K562 (cell line): ENCODE measurements around the gene EFHC2. TPM values are rescaled to one million over a fixed set of nuclear protein-coding genes. Genes with fewer than 3 reads are reported as not detected.

Experiments used
- ATAC-seq: fragments of 200-7000 bp; cut with Tn5 transposase; 3 replicates; pipeline ENCODE4 v1.9.1; 2020; ENCODE audit warnings: moderate library complexity
- BruUV-seq: library from RNA; stranded (reverse); fragments of 400-500 nt; replicated peaks from 2 replicates; lab custom pipeline; 2021; lab: Mats Ljungman, UMichigan
- CTCF ChIA-PET: fragments of 300-600 bp; formaldehyde crosslinking; extraction: SDS; loops from one replicate; lab custom pipeline; 2021; ENCODE audit warnings: low intra/inter-chr PET ratio; lab: Yijun Ruan, JAX
- POLR2A ChIA-PET: fragments of 300-600, 350-650 bp; sonication (Branson Sonifier 250); formaldehyde crosslinking; extraction: SDS; loops from one replicate; lab custom pipeline; 2021; ENCODE audit warnings: antibody characterized with exemption, inconsistent platforms; lab: Yijun Ruan, JAX
- DNase-seq, 4 experiments: peaks; one replicate each; pipeline versions ENCODE4 v3.0.0 to v3.0.0-alpha.2; 2011 to 2018; ENCODE audit warnings: low spot score in 3 of 4, mixed read lengths in 3 of 4; ENCODE audit errors: extremely low read depth in 1 of 4
- FAIRE-seq: peaks from 2 replicates; lab custom pipeline; 2011; peaks lifted over from hg19 to GRCh38; lab: Jason Lieb, UNC
- H2AFZ ChIP-seq: 2 replicates; pipeline ENCODE4 v1.6.0; 2011; ENCODE audit warnings: low read depth, low read length, control low read depth, inconsistent platforms
- H3K27ac ChIP-seq: fragments of 200-600 bp; 3 replicates; pipeline ENCODE4 v1.8.0; 2011; ENCODE audit warnings: low read depth, mild to moderate bottlenecking, control low read depth, inconsistent platforms, low read length, moderate library complexity, mixed read lengths; ENCODE audit errors: extremely low read depth
- H3K27me3 ChIP-seq, 2 experiments: fragments of 300-600 bp in 1 of 2; 2 replicates in 1 of 2; 3 replicates in 1 of 2; pipeline versions ENCODE4 v1.6.0 to v1.8.0; 2011; ENCODE audit warnings: inconsistent platforms in 2 of 2, low read length in 2 of 2, mild to moderate bottlenecking in 1 of 2, mixed read lengths in 1 of 2, moderate library complexity in 1 of 2; ENCODE audit not compliant: control insufficient read depth in 2 of 2, insufficient read depth in 2 of 2
- H3K36me3 ChIP-seq: fragments of 300-600 bp; 3 replicates; pipeline ENCODE4 v1.8.0; 2011; ENCODE audit warnings: mild to moderate bottlenecking, low read length, inconsistent platforms; ENCODE audit not compliant: control insufficient read depth, insufficient read depth
- H3K4me1 ChIP-seq, 2 experiments: fragments of 200-600 bp in 1 of 2; replicated peaks in 1 of 2; 2 replicates in 1 of 2; 3 replicates in 1 of 2; pipeline versions ENCODE4 v1.5.1 to v1.8.0; 2011; ENCODE audit warnings: inconsistent platforms in 2 of 2, low read length in 2 of 2, mild to moderate bottlenecking in 1 of 2, mixed read lengths in 1 of 2, moderate library complexity in 1 of 2; ENCODE audit not compliant: control insufficient read depth in 2 of 2, insufficient read depth in 2 of 2
- H3K4me2 ChIP-seq: 2 replicates; pipeline ENCODE4 v1.6.1; 2011; ENCODE audit warnings: low read length, control low read depth, inconsistent platforms, mixed read lengths; ENCODE audit not compliant: insufficient read depth
- H3K4me3 ChIP-seq: fragments of 200-600 bp; sonication (generic), shearing (Covaris generic); 2 replicates; pipeline ENCODE4 v1.5.1; 2016; ENCODE audit warnings: control low read depth, inconsistent platforms
- H3K79me2 ChIP-seq: fragments of 200-600 bp; 3 replicates; pipeline ENCODE4 v1.8.0; 2011; ENCODE audit warnings: low read length, inconsistent platforms; ENCODE audit not compliant: control insufficient read depth, insufficient read depth
- H3K9ac ChIP-seq, 2 experiments: 2 replicates each; pipeline versions ENCODE4 v1.6.0 to v1.6.1; 2011; ENCODE audit warnings: low read depth in 2 of 2, low read length in 2 of 2, control low read depth in 1 of 2, inconsistent platforms in 1 of 2, mild to moderate bottlenecking in 1 of 2, mixed read lengths in 1 of 2; ENCODE audit not compliant: insufficient read depth in 1 of 2
- H3K9me1 ChIP-seq: one replicate; pipeline ENCODE4 v1.6.0; 2011; ENCODE audit warnings: inconsistent platforms, mild to moderate bottlenecking, low read length, moderate library complexity; ENCODE audit not compliant: control insufficient read depth, insufficient read depth
- H3K9me3 ChIP-seq: replicated peaks from 2 replicates; pipeline ENCODE4 v1.5.1; 2011; ENCODE audit warnings: low read depth, low read length, inconsistent platforms; ENCODE audit not compliant: control insufficient read depth, insufficient read depth
- H4K20me1 ChIP-seq: replicated peaks from 2 replicates; pipeline ENCODE4 v1.6.1; 2011; ENCODE audit warnings: low read length, inconsistent platforms, mixed read lengths; ENCODE audit not compliant: control insufficient read depth, insufficient read depth
- BDP1 ChIP-seq: IDR thresholded peaks from 3 replicates; pipeline ENCODE4 v1.6.1; 2011; ENCODE audit not compliant: insufficient read length, insufficient read depth
- C11orf30 ChIP-seq: fragments of 450-650 bp; IDR thresholded peaks from 2 replicates; pipeline ENCODE4 v1.6.1; 2016; ENCODE audit warnings: low read depth, mild to moderate bottlenecking
- CEBPG ChIP-seq, 3 experiments: fragments of 200-800 bp in 1 of 3; sonication (Bioruptor generic) in 1 of 3; sonication (generic) in 1 of 3; formaldehyde crosslinking in 1 of 3; IDR thresholded peaks in 2 of 3; conservative IDR thresholded peaks in 1 of 3; 2 replicates each; pipeline versions ENCODE4 v1.6.1 to v1.8.0; 2016 to 2022; ENCODE audit warnings: missing compliant biosample characterization in 2 of 3, missing genetic modification characterization in 2 of 3, mild to moderate bottlenecking in 1 of 3, missing genetic modification reagents in 1 of 3
- HNRNPUL1 ChIP-seq: fragments of 200-400 bp; formaldehyde crosslinking; IDR thresholded peaks from 2 replicates; pipeline ENCODE4 v1.6.1; 2017; ENCODE audit warnings: low read length
- MAFF ChIP-seq: IDR thresholded peaks from 2 replicates; pipeline ENCODE4 v1.6.1; 2012; ENCODE audit warnings: low read length, improper control_type of control experiment
- NFE2 ChIP-seq: IDR thresholded peaks from 2 replicates; pipeline ENCODE4 v1.6.1; 2014; ENCODE audit warnings: antibody characterized with exemption, low read depth
- RHOXF2B ChIP-seq: fragments of 250-450 bp; sonication (Bioruptor Pico); conservative IDR thresholded peaks from 2 replicates; pipeline ENCODE4 v1.5.1; 2021
- ZNF316 ChIP-seq: fragments of 450-650 bp; IDR thresholded peaks from 2 replicates; pipeline ENCODE4 v1.6.1; 2016
- WGBS: fragments of 100-300 bp; shearing (Covaris generic); methylation state at CpG from one replicate; pipeline ENCODE4 v1.1.6; 2016; ENCODE audit warnings: low coverage, mixed read lengths; ENCODE audit not compliant: insufficient coverage; ENCODE audit errors: missing lambda C conversion rate; 5-methylcytosine and 5-hydroxymethylcytosine counted together
- in situ Hi-C: fragments of 300-500 bp; cut with MboI; formaldehyde crosslinking; loops from 4 replicates; pipeline ENCODE4 v1.15.0; 2018; ENCODE audit warnings: inconsistent platforms, mixed read lengths
- intact Hi-C: fragments of 100-400 bp; cut with micrococcal nuclease; formaldehyde crosslinking; loops from 2 replicates; pipeline ENCODE4 v1.14.2; 2022
- polyA plus RNA-seq, 8 experiments: library from polyadenylated mRNA; depleted of rRNA in 4 of 8; stranded (reverse) in 5 of 8; unstranded in 3 of 8; fragments of >200 nt; fragmentation: Nextera tagmentation in 2 of 8; fragmentation: Illumina TruSeq in 1 of 8; extraction: Ambion mirVana in 2 of 8; extraction: Trizol in 1 of 8; gene quantifications; 2 replicates each; pipeline versions ENCODE4 v1.2.1 to v1.2.3, GENCODE V29; 2011 to 2014; ENCODE audit warnings: inconsistent platforms in 1 of 8, missing spikeins in 1 of 8
- total RNA-seq, 7 experiments: library from RNA; depleted of rRNA in 6 of 7; stranded (reverse); fragments of >200 nt in 6 of 7; fragmentation: Illumina TruSeq in 2 of 7; extraction: Trizol in 2 of 7; gene quantifications; 2 replicates each; pipeline versions ENCODE4 v1.2.1 to v1.2.3, GENCODE V29; 2011 to 2021; ENCODE audit warnings: low replicate concordance in 1 of 7
- TF ChIP-seq, protein P1 (sequence below), 2 experiments: fragments of 450-650 bp; formaldehyde crosslinking in 1 of 2; IDR thresholded peaks; 2 replicates each; pipeline versions ENCODE4 v1.4.0 to v1.6.1; 2014 to 2020; ENCODE audit warnings: mild to moderate bottlenecking in 2 of 2, borderline replicate concordance in 1 of 2, low read depth in 1 of 2

EFHC2 gene
- total and polyA plus RNA-seq, 9 of the 15 experiments (the other 6 are each of a cell fraction or from before 2014, with no cell fraction given): 1.3 to 8.1 (median 3.0) TPM

DNA sequence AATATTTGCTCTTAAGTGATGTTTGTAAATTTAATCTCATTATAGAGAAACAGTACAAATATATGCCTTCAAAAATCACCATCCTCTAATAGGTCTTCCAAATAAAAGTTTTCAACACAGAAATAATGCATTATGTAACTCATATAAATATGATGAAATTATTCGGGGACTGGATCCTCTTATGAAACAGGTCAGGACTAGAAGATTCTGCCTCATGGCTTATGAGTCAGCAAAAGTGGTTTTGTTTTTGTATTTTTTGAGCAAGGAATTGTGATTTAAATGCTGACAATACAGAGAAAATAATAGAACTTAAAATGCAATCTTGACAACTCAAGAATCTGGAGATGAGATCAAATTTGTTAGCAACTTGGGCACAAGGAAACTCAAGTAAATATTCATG is 190.6 kb downstream of the EFHC2 start:
- Histone ChIP-seq H3K27me3 (no peaks in the 10 kb centered on the region), H3K9ac (no peak overlapping the region), H3K36me3 (no peaks in the 10 kb centered on the region), H3K9me3 (no peaks in the 10 kb centered on the region), H3K4me3 (no peak overlapping the region), H3K27ac (no peak overlapping the region), H3K4me2 (no peak overlapping the region), H3K4me1 (no peaks in the 10 kb centered on the region), H4K20me1 (no peaks in the 10 kb centered on the region), H3K79me2 (no peaks in the 10 kb centered on the region), H2AFZ (no peak overlapping the region), H3K9me1 (no peaks in the 10 kb centered on the region)
- ChIA-PET POLR2A (no interaction called here), CTCF (no interaction called here)
- ATAC-seq: no peak
- TF ChIP-seq CEBPG (CRISPR knock-in tag; IDR thresholded peaks at IDR 0.05) (no peak), CEBPG (tag; conservative IDR thresholded peaks at IDR 0.05 in 1 of 2, IDR thresholded peaks at IDR 0.05 in 1 of 2) (peak; percentile 29 to 43; a peak in 2 of 4 replicates), BDP1 (no peak), ZNF316 (peak; percentile 74), MAFF (0 out of 2 replicates have a peak, but pooled peaks have one; percentile 28), RHOXF2B (CRISPR knock-in tag) (no peak), C11orf30 (peak; percentile 39; the same call in 1 of the 2 replicates), HNRNPUL1 (no peak), NFE2 (peak; percentile 57)
- TF ChIP-seq, protein P1, sequence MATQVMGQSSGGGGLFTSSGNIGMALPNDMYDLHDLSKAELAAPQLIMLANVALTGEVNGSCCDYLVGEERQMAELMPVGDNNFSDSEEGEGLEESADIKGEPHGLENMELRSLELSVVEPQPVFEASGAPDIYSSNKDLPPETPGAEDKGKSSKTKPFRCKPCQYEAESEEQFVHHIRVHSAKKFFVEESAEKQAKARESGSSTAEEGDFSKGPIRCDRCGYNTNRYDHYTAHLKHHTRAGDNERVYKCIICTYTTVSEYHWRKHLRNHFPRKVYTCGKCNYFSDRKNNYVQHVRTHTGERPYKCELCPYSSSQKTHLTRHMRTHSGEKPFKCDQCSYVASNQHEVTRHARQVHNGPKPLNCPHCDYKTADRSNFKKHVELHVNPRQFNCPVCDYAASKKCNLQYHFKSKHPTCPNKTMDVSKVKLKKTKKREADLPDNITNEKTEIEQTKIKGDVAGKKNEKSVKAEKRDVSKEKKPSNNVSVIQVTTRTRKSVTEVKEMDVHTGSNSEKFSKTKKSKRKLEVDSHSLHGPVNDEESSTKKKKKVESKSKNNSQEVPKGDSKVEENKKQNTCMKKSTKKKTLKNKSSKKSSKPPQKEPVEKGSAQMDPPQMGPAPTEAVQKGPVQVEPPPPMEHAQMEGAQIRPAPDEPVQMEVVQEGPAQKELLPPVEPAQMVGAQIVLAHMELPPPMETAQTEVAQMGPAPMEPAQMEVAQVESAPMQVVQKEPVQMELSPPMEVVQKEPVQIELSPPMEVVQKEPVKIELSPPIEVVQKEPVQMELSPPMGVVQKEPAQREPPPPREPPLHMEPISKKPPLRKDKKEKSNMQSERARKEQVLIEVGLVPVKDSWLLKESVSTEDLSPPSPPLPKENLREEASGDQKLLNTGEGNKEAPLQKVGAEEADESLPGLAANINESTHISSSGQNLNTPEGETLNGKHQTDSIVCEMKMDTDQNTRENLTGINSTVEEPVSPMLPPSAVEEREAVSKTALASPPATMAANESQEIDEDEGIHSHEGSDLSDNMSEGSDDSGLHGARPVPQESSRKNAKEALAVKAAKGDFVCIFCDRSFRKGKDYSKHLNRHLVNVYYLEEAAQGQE (IDR thresholded peaks at IDR 0.05; ENCODE audit: borderline replicate concordance): 0 out of 2 replicates have a peak, but pooled peaks have one; percentile 18
- TF ChIP-seq, protein P1 (CRISPR knock-in tag; IDR thresholded peaks at IDR 0.05; ENCODE audit: low read depth): no peak
- FAIRE-seq: no peak
- no peak for DNase-seq
- BruUV-seq: no TSS peak
- in situ Hi-C loops: no loop called here
- whole genome bisulfite sequencing: 0% methylated on average over 1 of the region's 1 CpG
- intact Hi-C loops: no loop called here
